Measurements from ENCODE around the gene LRP5.
"Not testable (repeated sequence)": the region's sequence is repeated elsewhere in the genome, so short reads cannot be mapped to it uniquely, and the experiment has no call there.

Gene LRP5

DNA sequence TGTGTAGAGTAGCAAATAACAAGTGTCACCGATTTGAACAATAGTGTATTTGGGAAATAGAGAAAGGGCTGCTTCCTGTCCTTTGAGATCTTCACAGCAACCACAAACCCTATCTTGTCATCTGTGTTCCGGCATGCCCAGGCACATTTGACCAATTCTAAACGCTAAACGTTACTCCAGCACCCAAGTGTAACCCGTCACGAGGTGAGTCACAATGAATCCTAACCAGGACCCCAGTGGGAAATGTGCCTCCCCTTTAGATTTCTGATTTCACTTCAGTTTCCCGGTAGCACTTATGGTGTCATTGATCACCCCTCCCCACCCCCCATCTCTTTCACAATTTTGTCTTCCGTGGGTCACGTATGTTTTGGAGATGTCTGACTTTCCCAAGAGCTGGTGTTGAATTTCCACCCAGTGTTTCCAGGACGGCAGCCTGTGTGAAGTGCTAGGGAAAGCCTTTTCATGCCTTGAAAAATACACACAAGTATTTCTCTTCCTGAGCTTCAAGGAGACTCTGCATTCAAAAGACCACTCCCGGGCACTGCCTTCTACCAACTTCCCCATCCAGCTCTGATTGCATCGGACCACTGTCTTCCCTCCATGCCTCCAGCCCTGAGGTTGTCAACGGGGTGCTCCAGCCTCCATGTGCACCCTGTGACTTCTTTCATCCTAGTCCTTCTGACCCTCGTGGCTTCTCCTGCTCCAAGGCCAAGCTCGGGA lies 30.1 kb upstream of the LRP5 start:
- in situ Hi-C loops (cut with HindIII; ENCODE audit: low sequenced_read_pairs) = no loop called here

DNA sequence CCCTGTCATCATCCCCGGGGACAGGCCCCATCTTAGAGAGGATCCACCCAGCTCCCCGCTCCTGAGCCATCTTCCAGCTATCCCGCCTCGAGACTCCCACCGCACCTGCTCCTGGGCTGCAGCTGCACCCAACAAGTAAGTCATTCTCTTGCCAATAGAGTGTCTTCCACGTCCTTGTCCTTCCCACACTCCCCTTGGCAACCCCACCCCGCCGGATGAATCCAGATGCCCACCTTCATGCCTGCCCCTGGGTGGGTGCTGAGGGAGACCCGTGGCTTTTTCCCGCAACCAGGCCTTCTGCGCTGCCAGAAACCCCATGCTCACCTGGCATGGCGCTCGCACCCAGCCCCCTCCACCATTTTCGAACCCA lies 29.5 kb upstream of the LRP5 start:
- in situ Hi-C loops (cut with HindIII; ENCODE audit: low sequenced_read_pairs) = no loop called here

GRCh38 chr11:68284588-68284987 lies 27.8 kb upstream of the LRP5 start:
- in situ Hi-C loops (cut with HindIII; ENCODE audit: low sequenced_read_pairs) = not testable (repeated sequence)

- in situ Hi-C loops (cut with HindIII; ENCODE audit: low sequenced_read_pairs) = no loop called here
Measured at GRCh38 chr11:68287419-68287818, 25.0 kb upstream of the LRP5 start.

- in situ Hi-C loops (cut with HindIII; ENCODE audit: low sequenced_read_pairs) = no loop called here
Measured at GRCh38 chr11:68289456-68289855, 22.9 kb upstream of the LRP5 start.

DNA sequence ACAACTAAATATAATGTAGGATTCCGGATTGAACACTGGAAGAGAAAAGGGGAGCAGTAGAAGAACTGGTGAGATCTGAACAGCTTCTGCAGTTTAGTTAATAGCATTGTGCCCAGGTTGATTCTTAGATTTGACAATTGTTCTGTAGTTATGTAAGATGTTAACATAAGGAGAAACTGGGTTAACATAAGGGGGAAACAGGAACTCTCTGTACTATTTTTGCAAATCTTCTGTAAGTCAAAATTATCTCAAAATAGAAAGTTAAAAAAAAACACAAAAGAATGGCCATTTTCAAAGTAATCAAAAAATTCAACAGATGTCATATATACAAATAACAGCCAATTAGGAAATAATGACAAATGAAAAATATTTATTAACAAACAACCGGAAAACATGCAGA lies 18.7 kb upstream of the LRP5 start:
- in situ Hi-C loops (cut with HindIII; ENCODE audit: low sequenced_read_pairs) = no loop called here

DNA sequence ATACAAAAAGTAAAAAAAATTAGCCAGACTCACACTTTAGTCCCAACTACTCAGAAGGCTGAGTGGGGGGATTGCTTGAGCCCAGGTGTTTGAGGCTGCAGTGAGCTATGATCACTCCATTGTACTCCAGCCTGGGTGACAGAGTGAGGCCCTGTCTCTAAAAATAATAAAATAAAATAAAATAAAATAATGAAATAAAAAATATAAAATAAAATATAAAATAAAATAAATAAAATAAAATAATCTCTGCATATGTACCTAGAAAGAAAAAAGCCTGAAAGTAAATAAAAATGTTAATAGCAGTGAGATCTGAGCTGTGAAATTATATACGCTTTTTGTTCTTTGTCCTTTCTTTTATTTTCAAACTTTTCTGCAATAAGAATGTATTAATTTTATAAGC lies 17.1 kb upstream of the LRP5 start:
- in situ Hi-C loops (cut with HindIII; ENCODE audit: low sequenced_read_pairs) = no loop called here

DNA sequence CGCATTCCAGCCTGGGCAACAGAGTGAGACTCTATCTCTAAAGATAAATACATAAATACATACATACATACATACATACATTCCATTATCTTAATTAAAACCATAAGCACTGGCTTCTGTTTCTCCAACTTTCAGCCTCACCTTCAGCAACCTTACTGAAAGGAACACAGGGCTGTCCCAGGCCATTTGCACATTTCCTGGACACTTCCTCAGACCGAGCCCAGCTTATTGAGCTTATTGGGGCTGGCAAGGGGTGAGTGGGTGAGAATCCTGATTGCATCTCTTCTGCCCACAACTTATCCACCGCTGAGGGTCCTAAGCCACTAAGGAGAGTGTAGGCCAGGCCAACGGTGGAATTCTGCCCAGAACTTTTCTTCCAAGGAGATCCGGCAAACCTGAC lies 16.5 kb upstream of the LRP5 start:
- in situ Hi-C loops (cut with HindIII; ENCODE audit: low sequenced_read_pairs) = no loop called here

GRCh38 chr11:68296344-68297051 lies 15.9 kb upstream of the LRP5 start:
- in situ Hi-C loops (cut with HindIII; ENCODE audit: low sequenced_read_pairs) = no loop called here

DNA sequence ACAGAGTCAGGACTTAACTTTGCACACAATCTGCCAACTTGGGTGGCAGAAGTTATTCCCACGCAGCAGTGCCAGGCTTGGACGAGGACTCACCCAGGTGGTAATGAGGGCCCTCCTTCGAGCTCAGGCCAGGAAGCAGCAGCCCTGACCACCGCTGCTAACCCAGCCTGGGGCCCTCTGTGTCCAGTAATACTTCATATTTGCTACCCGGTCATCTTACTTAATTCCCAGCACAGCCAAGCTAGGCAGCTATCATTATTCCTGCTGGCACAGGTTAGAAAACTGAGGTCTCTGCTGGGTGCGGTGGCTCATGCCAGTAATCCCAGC lies 15.4 kb upstream of the LRP5 start:
- in situ Hi-C loops (cut with HindIII; ENCODE audit: low sequenced_read_pairs) = no loop called here

DNA sequence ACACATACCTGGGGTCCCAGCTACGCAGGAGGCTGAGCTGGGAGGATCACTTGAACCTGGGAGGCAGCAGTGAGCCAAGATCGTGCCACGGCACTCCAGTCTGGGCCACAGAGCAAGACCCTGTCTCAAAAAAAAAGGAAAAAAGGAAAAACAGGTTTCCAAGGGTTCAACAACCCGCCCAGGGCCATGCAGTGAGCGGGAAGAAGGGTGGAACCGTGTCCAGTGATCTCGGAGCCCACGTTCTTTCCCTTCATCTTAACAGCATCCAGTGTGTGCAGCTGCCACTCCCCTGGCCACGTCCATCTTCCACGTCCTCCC lies 14.9 kb upstream of the LRP5 start:
- in situ Hi-C loops (cut with HindIII; ENCODE audit: low sequenced_read_pairs) = no loop called here

- in situ Hi-C loops (cut with HindIII; ENCODE audit: low sequenced_read_pairs) = no loop called here
Measured at GRCh38 chr11:68297812-68298658, 14.4 kb upstream of the LRP5 start.

DNA sequence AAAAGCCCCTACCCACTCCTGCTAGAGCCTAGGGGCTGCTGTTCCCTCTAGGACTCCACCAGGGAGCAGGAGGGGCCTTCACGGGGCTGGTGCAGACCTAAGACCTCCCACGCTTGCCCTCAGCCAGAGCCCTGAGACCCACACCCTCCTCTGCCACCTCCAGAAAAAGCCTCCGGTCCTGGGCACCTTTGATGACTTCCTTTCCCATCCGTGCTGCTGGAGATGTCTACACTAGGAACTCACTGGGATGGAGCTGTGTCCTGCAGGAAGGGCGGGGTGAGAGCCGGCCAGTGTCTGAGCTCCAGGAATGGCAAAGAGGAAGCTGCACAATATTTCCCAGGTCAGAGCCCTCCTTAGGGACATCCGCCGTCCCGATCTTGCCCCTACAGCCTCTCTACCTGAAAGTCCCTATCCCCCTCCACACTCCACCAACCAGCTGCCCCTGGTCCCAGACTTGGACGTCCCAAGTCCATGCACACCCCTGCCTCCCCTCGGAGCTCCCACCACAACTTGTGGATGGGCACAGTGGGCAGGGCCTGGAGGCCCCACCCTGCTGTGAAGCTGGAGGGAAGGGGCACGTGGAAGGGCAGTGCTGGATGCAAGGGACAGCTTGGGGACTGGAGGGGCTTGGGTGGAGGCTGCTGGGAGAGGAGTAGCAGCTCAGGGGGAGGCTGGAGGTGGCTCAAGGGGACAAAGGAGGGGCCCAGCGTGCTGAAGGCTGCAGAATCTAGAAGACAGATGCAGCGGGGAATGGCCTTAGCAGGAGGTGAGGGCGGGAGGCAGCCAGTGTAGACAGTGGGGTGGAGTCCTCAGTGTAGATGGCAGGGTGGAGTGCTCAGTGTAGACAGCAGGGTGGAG lies 13.5 kb upstream of the LRP5 start:
- in situ Hi-C loops (cut with HindIII; ENCODE audit: low sequenced_read_pairs) = no loop called here

GRCh38 chr11:68299517-68299879 lies 12.9 kb upstream of the LRP5 start:
- in situ Hi-C loops (cut with HindIII; ENCODE audit: low sequenced_read_pairs) = not testable (repeated sequence)

DNA sequence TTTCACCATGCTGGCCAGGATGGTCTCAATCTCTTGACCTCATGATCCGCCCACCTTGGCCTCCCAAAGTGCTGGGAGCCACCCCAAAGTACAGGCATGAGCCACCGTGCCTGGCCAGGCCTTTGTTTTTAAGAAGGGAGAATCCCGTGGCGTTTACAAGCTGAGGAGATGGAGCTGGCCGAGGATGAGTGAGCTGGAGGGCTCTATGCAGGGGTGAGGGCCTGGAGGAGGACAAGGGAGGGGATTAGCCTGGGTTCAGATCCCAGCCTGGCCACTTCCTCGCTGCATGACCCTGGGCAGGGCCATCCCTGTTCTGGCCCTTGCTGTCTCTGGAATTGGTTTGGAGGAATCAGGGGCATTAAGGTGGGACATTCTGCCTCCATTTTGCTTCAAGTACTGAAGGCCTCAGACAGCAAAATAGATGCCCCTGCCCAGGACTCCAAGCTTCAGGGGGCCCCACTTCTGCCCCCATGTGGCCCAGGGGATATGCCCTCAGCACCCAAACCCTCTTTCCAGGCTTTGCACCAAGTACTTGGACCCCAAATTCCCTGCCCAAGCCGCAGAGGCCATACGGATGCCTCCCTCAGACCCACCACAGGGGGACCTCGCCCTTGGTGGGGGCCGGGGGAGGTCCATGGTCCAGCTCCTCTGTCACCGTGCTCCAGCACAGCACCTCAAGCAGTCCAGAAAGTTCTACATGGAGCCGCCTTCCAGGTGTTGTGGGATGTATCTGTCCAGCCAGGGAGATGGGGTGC lies 12.1 kb upstream of the LRP5 start:
- in situ Hi-C loops (cut with HindIII; ENCODE audit: low sequenced_read_pairs) = no loop called here

- in situ Hi-C loops (cut with HindIII; ENCODE audit: low sequenced_read_pairs) = no loop called here
Measured at GRCh38 chr11:68302256-68302655, 10.1 kb upstream of the LRP5 start.

DNA sequence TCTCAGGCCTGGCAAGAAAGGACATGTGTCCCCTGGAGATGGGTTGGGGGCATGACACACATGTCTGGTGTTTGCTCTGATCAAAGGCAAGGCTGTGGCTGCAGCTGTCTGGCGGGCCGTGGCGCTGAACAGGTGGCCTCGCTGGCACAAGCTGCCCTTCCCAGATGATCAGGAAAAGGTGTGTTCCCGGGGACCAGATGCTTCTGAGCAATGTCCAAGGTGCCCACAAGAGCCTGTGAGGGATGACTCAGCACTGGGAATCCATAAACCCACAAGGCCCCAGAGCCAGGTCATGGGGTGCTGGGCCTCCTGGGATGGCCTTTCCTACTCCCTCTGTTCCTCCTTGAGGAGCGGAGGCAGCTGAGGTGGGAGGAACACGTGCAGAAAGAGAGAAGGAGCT lies 9.7 kb upstream of the LRP5 start:
- in situ Hi-C loops (cut with HindIII; ENCODE audit: low sequenced_read_pairs) = no loop called here

DNA sequence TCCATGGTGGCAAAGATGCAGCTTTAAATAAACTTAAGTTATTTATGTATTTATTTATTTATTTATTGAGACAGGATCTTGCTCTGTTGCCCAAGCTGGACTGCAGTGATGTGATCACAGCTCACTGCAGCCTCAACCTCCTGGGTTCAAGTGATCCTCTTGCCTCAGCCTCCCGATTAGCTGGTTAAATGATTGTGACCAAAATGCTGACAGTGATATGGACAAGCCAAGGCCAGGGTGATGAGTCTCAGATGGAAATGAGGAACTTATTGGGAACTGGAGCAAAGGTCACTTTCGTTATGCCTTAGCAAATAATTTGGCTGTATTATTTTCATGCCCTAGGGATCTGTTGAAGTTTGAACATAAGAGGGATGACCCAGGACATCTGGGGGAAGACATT lies 9.3 kb upstream of the LRP5 start:
- in situ Hi-C loops (cut with HindIII; ENCODE audit: low sequenced_read_pairs) = no loop called here

DNA sequence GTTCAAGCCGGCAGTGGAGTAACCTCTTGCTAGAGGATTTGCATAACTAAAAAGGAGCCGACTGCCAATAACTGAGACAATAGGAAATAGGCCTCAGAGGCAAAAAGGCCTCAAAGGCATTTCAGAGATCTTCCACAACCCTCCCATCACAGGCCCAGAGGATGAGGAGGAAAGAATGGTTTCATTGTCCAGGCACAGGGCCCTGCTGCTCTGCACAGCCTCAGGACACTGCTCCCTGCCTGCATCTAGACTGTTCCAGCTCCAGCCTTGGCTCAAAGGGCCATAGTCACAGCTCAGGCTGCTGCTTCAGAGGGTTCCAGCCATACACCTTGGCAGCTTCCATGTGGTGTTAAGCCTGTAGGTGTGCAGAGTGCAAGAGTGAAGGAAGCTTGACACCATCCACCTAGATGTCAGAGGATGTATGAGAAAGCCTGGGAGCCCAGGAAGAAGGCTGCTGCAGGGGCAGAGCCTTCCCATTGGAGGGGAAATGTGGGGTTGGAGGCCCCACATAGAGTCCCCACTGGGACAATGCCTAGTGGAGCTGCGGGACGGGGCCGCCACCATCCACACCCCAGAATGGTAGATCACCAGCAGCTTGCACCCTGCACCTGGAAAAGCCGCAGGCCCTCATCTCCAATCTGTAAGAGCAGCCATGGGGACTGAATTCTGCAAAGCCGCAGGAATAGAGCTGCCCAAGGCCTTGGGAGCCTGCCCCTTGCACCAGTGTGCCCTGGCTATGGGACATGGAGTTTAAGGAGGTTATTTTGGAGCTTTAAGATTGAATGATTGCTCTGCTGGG lies 8.2 kb upstream of the LRP5 start:
- in situ Hi-C loops (cut with HindIII; ENCODE audit: low sequenced_read_pairs) = no loop called here

- in situ Hi-C loops (cut with HindIII; ENCODE audit: low sequenced_read_pairs) = no loop called here
Measured at GRCh38 chr11:68306636-68307035, 5.8 kb upstream of the LRP5 start.

All from DLD1 (cell line).